Sciatic nerve (tissue), 2 donors: ENCODE results near the gene KIF23. TPM values are rescaled to one million over a fixed set of nuclear protein-coding genes. Genes with fewer than 3 reads are reported as not detected.
"Not testable (repeated sequence)": the region's sequence is repeated elsewhere in the genome, so short reads cannot be mapped to it uniquely, and the experiment has no call there.

Experiments used
- ATAC-seq: fragments of 200-7000 bp; cut with Tn5 transposase; one replicate; pipeline ENCODE4 v1.9.1; 2020; ENCODE audit warnings: mild to moderate bottlenecking, moderate library complexity
- DNase-seq: peaks from one replicate; pipeline ENCODE4 v3.0.0-alpha.2; 2020; ENCODE audit warnings: low spot score
- intact Hi-C: fragments of 100-400 bp; cut with DNase I; formaldehyde crosslinking; loops from one replicate; pipeline ENCODE4 v1.14.2; 2022
- total RNA-seq: library from RNA; stranded (reverse); fragmentation: NEBNext Ultra II Directional; extraction: Animal tissue kit (Norgen Biotek cat#: 25700); gene quantifications from one replicate; pipeline ENCODE4 v1.2.1, GENCODE V29; 2021
- donor health status: DM: no; HTN: no; CAD: no.
- donor health status: DM: no; HTN: no; CAD: no.

KIF23 gene
- total RNA-seq, 1 donor from 2014 or later = 11.8 TPM

DNA sequence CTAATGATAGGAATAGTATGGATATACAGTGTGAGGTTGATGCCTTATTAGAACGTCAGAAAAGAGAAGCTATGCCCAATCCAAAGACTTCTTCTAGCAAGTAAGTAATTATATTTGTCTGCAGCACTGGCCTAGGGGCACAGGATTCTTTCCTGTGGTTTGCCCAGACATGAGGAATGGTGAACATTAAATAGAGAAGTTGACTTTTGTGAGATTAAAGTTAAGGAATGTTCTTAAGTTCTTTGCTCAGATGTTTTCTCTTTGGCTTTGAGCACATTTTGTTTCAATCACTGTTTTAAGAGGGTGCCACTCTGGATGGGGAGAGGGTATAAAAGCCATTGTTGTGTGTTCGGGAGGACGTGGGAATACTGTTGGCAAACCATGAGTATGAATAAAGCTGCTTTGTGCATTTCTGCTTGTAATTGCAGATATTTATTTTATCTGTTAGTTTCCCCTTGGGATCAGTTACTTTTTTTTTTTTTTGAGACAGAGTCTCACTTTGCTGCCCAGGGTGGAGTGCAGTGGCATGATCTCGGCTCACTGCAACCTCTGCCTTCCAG is 8.3 kb downstream of the KIF23 start:
- ATAC-seq = no peak
- DNase-seq = no peak
- intact Hi-C loops = no loop called here

- DNase-seq (no peak), ATAC-seq (no peak)
- intact Hi-C loops = no loop called here
These were observed 9.9 kb downstream of the KIF23 start for GRCh38 chr15:69424001-69424400.

- ATAC-seq (no peak), DNase-seq (no peak)
- intact Hi-C loops = no loop called here
These were observed 10.7 kb downstream of the KIF23 start for GRCh38 chr15:69424748-69425413.

GRCh38 chr15:69433831-69434230 is 19.7 kb downstream of the KIF23 start:
- no peak for ATAC-seq
- intact Hi-C loops = no loop called here
- no peak for DNase-seq

DNA sequence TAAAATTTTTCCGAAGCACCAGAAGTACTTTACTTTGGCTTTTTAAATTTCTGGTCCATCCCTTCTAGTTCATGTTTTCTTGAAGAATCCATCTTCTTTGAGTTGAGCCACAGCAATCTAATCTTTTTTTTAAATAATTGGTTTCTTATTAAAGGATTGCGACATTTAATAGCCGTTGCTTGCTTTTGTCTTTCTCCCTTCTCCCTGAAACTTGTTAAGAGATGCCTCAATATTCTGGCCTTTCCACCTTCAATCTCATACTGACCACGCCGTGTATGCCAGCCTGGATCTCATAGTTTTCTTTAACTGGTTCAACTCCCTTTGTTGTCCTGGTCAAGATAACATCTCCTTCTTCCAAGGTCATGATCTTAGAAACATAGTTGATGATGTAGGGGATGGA is 20.1 kb downstream of the KIF23 start:
- DNase-seq = no peak
- intact Hi-C loops = no loop called here
- no peak for ATAC-seq

DNA sequence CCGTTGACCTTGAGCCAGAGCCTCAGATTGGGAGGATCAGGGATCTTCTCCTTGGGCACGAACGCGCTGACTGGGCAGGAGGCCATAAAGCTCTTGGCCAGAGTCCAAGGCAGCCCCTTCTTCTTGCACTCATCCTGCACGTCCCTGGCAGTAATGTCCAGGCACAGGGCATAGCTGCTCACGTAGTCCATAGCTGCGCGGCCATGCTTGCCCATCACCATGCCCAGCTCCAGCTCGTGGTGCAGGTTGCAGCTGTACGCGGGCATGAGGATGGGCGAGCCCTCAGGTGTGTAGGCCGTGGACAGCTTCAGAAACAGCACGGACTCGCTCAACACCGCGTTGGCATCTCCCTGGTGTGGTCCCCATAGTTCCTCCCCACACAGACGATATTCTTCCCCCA is 20.5 kb downstream of the KIF23 start:
- ATAC-seq (no peak), DNase-seq (no peak)
- intact Hi-C loops = no loop called here

DNA sequence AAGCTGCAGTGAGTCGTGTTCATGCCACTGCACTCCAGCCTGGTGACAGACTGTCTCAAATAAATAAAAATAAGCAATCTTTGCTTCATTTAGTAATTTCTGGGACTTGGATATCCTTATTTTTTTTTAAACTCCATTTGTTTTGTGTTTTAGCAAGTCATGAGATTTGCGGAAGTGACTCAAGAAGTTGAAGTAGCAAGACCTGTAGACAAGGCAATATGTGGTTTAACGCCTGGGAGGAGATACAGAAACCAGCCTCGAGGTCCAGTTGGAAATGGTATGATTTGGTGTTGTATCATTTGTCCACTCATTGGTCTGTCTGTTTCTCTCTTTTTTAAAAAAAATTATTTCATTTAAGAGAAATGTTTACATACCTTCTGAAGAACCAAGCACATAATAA is 21.8 kb downstream of the KIF23 start:
- intact Hi-C loops = no loop called here
- DNase-seq (no peak), ATAC-seq (no peak)

- DNase-seq = no peak
- intact Hi-C loops = no loop called here
- ATAC-seq = no peak
These were observed 22.8 kb downstream of the KIF23 start for GRCh38 chr15:69436951-69437350.

DNA sequence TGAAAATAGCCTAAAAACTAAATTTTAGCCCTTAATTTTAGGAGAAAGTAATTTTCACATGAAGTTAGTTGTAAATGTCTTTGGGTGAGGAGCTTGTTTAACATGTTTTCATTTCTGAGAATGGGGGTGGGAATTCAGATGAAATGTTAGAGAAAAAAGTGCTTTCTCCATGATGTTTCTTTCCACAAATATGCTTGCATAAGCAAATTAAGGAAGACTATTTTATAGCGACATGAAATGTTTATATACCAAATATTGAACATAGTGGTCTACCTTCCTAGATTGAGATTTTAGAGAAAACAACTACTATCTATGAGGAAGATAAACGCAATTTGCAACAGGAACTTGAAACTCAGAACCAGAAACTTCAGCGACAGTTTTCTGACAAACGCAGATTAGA is 25.5 kb downstream of the KIF23 start:
- no peak for DNase-seq
- ATAC-seq = no peak
- intact Hi-C loops = no loop called here

GRCh38 chr15:69443032-69443611 is 29.0 kb downstream of the KIF23 start:
- ATAC-seq (no peak), DNase-seq (no peak)
- intact Hi-C loops = no loop called here

- no peak for DNase-seq
- intact Hi-C loops = no loop called here
- ATAC-seq = no peak
These were observed 30.5 kb downstream of the KIF23 start for GRCh38 chr15:69444686-69445085.

DNA sequence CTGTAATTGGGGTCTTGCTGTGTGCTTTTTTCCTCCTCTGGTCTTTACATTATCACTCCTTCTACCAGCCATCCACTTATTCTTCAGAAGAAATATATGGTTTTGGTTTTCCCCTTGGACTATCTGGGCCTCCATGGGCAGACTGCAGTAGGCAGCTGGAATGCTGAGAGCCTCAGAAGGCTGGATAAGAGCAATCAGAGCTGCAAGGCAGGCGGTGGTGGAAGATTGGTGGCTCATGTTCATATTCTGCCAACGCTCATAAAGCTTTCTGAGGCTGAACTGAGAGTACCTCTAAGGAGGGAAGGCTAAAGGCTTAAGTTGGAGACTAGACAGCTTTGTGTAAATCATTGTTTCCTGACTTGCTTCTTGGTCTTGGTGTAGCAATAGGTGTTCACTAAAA is 32.8 kb downstream of the KIF23 start:
- no peak for ATAC-seq
- no peak for DNase-seq
- intact Hi-C loops = no loop called here

DNA sequence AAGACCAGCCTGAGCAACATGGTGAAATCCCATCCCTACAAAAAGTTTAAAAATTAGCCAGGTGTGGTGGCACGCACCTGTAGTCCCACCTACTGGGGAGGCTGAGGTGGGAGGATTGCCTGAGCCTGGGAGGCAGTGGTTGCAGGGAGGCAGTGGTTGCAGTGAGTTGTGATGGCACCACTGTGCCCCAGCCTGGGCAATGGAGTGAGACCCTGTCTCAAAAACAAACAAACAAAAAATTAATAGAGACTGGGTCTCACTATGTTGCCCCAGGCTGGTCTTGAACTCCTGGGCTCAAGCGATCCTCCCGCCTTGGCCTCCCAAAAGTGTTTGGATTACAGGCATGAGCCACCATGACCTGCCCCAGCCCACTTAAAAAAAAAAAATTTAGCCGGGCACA is 36.1 kb downstream of the KIF23 start:
- DNase-seq, intact Hi-C loops, ATAC-seq: not testable (repeated sequence)

DNA sequence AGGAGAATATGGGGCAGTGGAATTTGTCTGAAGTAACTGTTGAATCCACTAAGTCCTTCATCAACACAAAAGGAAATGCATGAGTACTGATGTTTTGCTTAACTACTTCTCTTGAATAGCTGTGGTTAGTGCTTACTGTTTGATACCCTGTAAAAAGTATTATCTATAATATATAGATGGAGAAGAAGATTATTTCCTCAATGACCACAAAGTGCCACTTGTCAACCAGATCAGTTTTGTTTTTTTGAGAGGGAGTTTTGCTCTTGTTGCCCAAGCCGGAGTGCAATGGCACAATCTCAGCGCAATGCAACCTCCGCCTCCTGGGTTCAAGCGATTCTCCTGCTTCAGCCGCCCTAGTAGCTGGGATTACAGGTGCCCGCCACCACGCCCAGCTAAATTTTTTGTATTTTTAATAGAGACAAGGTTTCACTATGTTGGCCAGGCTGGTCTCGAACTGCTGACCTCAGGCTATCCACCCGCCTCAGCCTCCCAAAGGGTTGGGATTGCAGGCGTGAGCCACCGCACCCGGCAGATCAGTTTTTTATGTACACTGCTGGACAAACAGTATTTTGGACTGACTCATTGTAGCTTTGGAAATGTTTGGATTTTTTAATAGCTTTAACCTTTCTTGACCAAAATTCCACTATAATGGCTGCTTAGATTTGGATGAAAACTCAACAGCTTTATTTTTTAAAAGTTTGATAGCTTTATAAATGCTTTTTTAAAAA is 37.0 kb downstream of the KIF23 start:
- no peak for DNase-seq
- intact Hi-C loops = no loop called here

DNA sequence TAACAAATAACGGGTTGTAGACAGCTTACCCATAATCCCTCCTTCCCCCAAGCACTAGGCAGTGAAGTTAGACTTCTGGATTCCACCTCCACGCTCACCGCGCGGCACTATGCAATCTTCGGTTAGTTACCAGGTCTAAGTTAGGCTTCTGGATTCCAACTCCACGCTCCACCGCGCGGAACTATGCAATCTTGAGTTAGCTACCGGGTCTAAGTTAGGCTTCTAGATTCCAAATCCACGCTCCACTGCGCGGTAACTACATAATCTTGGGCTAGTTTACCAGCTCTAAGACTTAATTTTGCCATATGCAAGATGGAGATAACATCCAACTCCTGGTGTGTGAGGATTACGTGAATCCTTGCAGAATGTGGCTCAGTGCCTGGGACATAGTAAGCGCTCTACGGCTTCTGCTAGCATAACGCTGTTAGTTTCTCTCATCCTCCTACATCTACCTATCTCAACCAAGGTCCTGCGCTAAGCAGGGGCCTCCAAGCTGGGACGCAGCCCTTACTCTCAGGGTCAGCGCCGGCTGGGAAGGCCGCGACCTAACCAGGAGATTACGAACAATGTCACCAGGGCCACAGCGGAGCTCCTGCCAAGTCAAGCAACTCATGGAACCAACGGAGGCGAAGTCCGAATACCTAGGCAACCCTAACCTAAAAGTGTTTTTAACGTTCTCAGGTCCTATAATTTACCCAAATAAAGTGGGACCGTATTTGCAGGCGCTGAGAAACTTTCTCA is 38.0 kb downstream of the KIF23 start:
- ATAC-seq (peak; percentile 68), DNase-seq (peak; percentile 75)
- intact Hi-C loops = no loop called here

More for the DNA sequence above, 37.0 kb downstream of the KIF23 start:
- ATAC-seq = no peak

DNA sequence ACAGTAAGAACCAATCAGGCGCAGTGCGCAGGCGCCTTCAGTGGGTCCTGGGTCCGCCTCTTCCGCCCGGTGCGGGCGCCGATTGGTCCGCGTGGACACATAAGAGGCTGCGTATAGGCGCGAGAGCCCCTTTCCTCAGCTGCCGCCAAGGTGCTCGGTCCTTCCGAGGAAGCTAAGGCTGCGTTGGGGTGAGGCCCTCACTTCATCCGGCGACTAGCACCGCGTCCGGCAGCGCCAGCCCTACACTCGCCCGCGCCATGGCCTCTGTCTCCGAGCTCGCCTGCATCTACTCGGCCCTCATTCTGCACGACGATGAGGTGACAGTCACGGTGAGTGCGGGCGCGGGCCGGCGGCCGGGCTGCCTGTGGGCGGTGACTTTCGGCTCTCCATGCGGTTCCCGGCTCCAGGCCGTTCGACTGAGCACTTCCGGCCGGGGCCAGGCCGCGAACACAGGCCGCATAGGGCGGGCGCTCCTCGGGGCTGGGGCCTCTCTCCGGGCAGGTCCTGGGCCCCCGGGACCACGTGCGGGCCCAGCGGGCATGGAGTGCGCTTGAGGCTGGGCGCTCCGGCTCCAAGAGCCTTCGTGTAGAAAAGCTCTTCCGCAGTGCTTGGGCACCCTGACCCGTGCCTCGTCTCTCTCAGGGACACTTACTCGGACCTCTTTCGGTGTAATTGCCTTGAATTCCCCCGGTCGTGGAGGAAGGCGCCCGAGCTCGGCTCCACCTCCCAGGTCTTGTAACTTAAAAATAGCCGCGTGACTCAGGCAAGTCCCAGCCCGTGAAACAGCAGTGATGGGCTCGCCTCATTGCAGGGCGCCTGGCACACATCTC is 38.8 kb downstream of the KIF23 start, which contains the start of gene RPLP1:
Gene RPLP1, plus strand, starts transcription at position 127 of the 830 bp plus-strand sequence. Its CDS starts 131 bp downstream, at position 258.
- peak; percentile 98 for DNase-seq
- ATAC-seq = peak; percentile 99
- intact Hi-C loops = no loop called here

GRCh38 chr15:69454953-69455352 is 40.8 kb downstream of the KIF23 start:
- intact Hi-C loops = no loop called here
- ATAC-seq (no peak), DNase-seq (no peak)
